RPMI8226 (cell line): Measurements from ENCODE around the gene TESPA1.
"Not testable (repeated sequence)": the region's sequence is repeated elsewhere in the genome, so short reads cannot be mapped to it uniquely, and the experiment has no call there.

ENCODE experiments used
- DNase-seq: peaks from one replicate; pipeline ENCODE4 v3.0.0-alpha.2; 2015

TESPA1 gene

DNA sequence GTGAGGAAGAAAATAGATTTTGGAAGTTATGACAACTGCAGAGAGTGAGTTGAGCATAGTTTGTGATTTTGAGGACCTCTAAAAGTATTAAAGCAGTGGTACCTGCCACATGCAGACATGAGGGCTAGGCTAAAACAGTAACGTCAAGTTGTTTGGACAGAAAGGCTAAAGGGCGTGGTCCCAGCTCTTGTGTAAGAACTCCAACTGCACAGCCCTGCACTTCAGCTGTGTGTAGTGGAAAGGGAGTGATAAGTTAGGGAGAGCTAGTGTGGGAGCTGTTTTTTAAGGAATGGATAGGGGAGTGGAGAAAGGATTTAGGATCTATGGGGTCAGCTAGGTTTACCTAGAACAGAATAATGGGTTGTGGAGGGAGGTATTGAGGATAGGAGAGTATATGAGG is 39.5 kb downstream of the TESPA1 start:
- no peak for DNase-seq

DNA sequence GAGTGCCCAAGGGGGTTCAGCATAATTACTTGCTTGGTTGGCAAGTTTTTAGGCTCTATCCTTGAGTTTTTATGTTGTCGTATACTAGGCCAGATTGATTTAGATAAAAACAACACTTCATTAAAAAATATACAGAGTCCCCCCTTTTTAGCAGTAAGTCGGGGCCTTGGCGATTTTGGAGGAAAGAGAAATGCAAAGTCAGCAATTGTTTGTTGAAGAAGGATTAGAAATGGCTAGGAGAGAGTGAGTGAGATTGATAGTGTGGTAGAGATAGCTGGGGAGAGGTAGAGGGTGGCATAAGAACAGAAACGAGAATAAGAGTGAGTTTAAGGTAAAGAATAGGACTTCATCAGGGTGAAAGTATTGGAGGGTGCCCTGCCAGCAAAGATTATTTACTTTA is 41.3 kb downstream of the TESPA1 start:
- not testable (repeated sequence) for DNase-seq

- no peak for DNase-seq
These were observed 42.9 kb downstream of the TESPA1 start for GRCh38 chr12:54941659-54942058.

DNA sequence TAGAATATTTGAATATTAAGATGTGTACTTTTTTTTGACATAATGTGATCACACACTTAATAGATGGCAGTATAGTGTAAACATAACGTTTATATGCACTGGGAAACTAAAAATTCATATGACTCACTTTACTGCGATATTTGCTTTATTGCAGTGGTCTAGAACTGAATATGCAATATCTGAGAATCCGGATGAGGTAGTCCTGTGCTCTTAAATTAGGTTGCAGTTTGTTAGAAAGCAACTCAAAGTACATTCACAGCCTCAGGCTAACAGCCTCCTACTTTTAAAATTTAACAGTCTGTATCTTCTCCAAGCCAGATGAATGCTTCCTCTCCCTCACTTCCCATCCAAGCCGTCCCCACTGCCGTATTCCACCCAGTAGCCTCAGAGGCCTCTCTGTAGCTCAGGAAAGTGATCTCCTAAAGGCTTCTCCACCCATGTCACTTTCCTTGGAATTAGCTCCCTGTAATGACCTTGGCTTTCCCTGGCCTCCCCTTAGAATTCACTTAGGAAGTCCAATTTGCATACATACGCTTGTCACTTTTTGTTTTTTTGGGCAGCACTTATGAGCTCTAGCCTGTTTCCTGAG is 43.7 kb downstream of the TESPA1 start:
- DNase-seq, result no peak

DNA sequence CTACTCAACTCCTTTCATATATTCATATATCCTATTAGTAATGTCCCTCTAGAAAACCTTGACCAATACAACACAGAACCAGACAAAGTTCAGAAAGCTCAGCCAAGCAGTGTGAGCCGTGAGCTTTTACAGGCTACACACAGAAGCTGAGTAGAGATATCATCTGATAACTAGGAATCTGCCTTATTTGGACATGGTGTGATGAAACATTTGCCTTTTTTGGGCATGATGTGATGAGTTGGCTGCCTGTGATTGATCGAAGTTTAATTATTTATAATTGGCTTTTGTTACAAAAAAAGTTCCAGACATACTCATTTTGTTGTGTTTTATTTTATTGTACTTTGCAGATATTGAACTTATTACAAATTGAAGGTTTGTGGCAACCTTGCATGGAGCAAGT is 46.6 kb downstream of the TESPA1 start:
- DNase-seq, result no peak

DNA sequence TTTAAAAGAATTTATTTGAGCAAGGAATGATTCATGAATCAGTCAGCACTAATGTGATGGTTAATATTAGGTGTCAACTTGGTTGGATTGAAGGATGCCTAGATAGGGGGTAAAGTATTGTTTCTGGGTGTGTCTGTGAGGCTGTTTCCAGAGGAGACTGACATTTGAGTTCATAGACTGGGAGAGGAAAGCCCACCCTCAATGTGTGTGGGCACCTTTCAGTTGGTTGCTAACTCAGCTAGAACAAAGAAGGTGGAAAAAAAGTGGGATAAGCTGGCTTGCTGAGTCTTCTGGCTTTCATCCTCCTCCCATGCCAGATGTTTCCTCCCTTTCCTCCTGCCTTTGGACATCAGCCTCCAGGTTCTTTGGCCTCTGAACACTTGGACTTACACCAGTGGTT is 47.2 kb downstream of the TESPA1 start:
- no peak for DNase-seq

DNA sequence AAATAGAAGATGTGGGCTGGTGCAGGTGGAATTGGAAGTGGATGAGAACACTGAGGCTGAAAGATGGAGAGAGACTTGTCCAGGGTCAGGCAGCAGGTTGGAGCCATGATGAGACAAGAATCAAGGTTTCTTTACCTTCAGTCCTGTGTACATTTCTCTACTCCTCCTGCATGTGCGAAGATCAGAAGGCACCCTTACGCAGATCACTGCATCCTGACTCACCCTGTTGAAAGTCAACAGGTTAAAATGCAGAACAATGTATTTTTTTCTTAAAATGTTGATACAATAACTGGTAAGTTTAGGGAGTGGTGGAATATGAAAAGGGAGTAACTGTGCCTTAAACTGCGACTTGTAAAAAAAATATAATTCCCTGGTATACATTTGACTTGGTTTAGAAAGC is 47.8 kb downstream of the TESPA1 start:
- no peak for DNase-seq

GRCh38 chr12:54935235-54935951 is 49.2 kb downstream of the TESPA1 start:
- DNase-seq, result peak; percentile 5

DNA sequence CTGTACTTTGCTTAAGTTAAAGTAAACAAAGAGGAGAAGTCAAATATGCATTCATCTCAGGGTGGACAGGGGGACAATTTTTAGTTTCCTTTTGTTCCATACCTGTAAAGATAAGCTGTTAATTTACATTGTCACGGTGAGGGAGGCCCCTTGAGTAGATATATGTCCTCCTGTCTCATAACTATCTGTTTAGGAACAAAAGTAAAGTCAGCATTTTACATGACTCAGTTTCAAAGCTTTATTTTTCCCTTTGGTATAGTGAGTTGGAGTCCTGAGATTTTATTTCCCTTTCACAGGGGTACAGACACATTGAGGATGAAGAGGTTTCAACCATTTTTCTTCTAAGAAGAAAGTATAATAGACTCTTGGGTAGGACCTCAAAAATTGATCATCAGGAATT is 50.1 kb downstream of the TESPA1 start:
- DNase-seq, result no peak

DNA sequence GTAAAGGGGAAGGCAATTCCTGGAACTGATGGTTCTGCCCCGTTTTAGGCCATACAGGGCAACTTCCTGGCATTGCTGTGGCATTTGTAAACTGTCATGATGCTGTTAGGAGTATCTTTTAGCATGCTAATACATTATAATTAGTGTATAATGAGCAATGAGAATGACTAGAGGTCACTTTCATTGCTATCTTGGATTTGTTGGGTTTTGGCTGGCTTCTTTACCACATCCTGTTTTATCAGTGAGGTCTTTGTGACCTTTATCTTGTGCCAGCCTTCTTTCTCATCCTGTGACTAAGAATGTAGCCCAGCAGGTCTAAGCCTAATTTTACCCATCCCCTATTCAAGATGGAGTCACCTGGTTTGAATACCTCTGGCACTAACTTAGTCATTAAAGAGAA is 51.2 kb downstream of the TESPA1 start:
- DNase-seq, result no peak

GRCh38 chr12:54932691-54933090 is 51.9 kb downstream of the TESPA1 start:
- peak; percentile 45 for DNase-seq

DNA sequence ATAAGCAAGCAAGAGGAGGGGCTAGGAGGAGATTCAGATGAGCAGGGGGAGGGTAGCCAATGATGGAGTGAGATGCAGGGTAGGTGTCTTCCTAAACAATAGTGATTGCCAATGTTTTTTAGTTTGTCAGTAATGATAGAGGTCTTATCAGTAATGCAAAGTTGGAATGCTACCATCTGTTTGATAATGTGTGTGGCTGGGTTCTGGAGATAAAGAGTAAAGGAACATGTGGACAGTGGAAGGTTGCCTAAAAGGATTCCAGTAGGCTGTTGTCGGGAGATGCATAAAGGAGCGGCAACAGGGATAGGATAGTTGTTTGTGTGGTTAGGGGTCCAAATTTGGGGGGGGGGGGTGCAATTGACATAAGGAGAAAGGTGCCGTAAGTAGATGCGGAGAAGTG is 52.5 kb downstream of the TESPA1 start:
- DNase-seq, result no peak

- DNase-seq, result no peak
These were observed 54.6 kb downstream of the TESPA1 start for GRCh38 chr12:54929998-54930397.

- no peak for DNase-seq
These were observed 58.3 kb downstream of the TESPA1 start for GRCh38 chr12:54926246-54926645.

GRCh38 chr12:54924972-54925707 is 59.4 kb downstream of the TESPA1 start:
- DNase-seq, result no peak

DNA sequence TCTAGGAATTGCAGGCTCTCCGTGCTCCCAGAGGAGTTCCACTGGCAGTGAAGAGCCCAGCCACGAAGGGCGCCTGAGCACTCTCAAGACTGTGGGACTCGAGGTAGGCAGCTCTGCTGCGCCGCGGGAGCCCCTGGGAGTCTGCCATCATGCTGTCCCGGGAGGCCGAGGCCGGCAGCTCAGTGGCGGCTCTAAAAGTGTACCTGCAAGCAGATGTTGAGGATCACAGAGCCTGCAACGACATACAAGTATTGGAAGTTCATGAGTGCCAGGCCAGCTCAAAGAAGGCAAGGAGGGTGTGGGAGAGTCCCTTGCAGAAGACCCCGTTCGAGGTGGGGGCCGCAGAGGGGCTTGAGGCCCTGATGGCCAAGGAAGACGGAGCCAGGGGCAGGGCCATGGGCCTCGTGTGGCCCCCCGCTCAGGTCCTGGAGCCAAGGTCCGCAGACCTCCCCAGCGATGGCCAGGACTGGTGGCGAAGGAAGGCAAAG is 67.5 kb downstream of the TESPA1 start:
- no peak for DNase-seq
